ENCODE results near the gene ESPN. TPM values are rescaled to one million over a fixed set of nuclear protein-coding genes. Genes with fewer than 3 reads are reported as not detected.

ESPN gene
- total RNA-seq, 2 donors from 2014 or later, result 4.1 to 10.5 TPM

- peaks cover 5% of the 10 kb centered on the region for H3K27me3 Mint-ChIP-seq (ENCODE audit: insufficient read depth)
- H3K36me3 Mint-ChIP-seq (ENCODE audit: low read depth), result peaks cover 44% of the 10 kb centered on the region
- DNase-seq, result no peak
- H3K9me3 Mint-ChIP-seq, result no peaks in the 10 kb centered on the region
- peaks cover 15% of the 10 kb centered on the region for H3K4me1 Mint-ChIP-seq
- Histone ChIP-seq H3K27me3 (ENCODE audit: control insufficient read depth, insufficient read depth, low read length, poor library complexity, severe bottlenecking) (no peaks in the 10 kb centered on the region), H3K9me3 (ENCODE audit: control insufficient read depth, low read length) (no peaks in the 10 kb centered on the region), H3K36me3 (ENCODE audit: control insufficient read depth, insufficient read depth, low read length) (peaks cover 27% of the 10 kb centered on the region), H3K4me1 (ENCODE audit: control insufficient read depth, insufficient read depth, low read length) (peaks cover 3% of the 10 kb centered on the region), H3K9ac (ENCODE audit: extremely low read depth, low read length, poor library complexity, severe bottlenecking) (no peak overlapping the region), H3K27ac (ENCODE audit: low read depth, low read length) (no peak overlapping the region), H3K4me3 (ENCODE audit: low read length) (no peak overlapping the region)
- 96 to 98% methylated on average over 12 to 18 of the region's 18 CpGs for WGBS, 2 experiments (ENCODE audit: insufficient coverage in 1 of 2, insufficient read length in 1 of 2)
- H3K27ac Mint-ChIP-seq, result no peak overlapping the region
- no peak overlapping the region for H3K4me3 Mint-ChIP-seq
- TF ChIP-seq CTCF (conservative IDR thresholded peaks at IDR 0.05), result no peak
Measured at GRCh38 chr1:6473156-6473555, 48.6 kb downstream of the ESPN start.

- H3K27ac Mint-ChIP-seq, result no peak overlapping the region
- no peak for DNase-seq
- no peak overlapping the region for H3K27ac ChIP-seq (ENCODE audit: low read depth, low read length)
- H3K9ac ChIP-seq (ENCODE audit: extremely low read depth, low read length, poor library complexity, severe bottlenecking), result no peak overlapping the region
- peaks cover 27% of the 10 kb centered on the region for H3K36me3 ChIP-seq (ENCODE audit: control insufficient read depth, insufficient read depth, low read length)
- H3K27me3 ChIP-seq (ENCODE audit: control insufficient read depth, insufficient read depth, low read length, poor library complexity, severe bottlenecking), result no peaks in the 10 kb centered on the region
- no peak for TF ChIP-seq CTCF (conservative IDR thresholded peaks at IDR 0.05)
- H3K4me1 ChIP-seq (ENCODE audit: control insufficient read depth, insufficient read depth, low read length), result peaks cover 3% of the 10 kb centered on the region
- peaks cover 1% of the 10 kb centered on the region for H3K27me3 Mint-ChIP-seq (ENCODE audit: insufficient read depth)
- peaks cover 38% of the 10 kb centered on the region for H3K36me3 Mint-ChIP-seq (ENCODE audit: low read depth)
- H3K4me1 Mint-ChIP-seq, result peaks cover 15% of the 10 kb centered on the region
- no peak overlapping the region for H3K4me3 ChIP-seq (ENCODE audit: low read length)
- 89 to 100% methylated on average over 4 to 29 of the region's 33 CpGs for WGBS, 2 experiments (ENCODE audit: insufficient coverage in 1 of 2, insufficient read length in 1 of 2)
- no peaks in the 10 kb centered on the region for H3K9me3 ChIP-seq (ENCODE audit: control insufficient read depth, low read length)
- no peak overlapping the region for H3K4me3 Mint-ChIP-seq
- no peaks in the 10 kb centered on the region for H3K9me3 Mint-ChIP-seq
Measured at GRCh38 chr1:6473974-6474814, 49.6 kb downstream of the ESPN start.

GRCh38 chr1:6474815-6475282 is 50.3 kb downstream of the ESPN start:
- TF ChIP-seq CTCF (conservative IDR thresholded peaks at IDR 0.05), result no peak

More at GRCh38 chr1:6474815-6475282, 50.3 kb downstream of the ESPN start:
- Mint-ChIP-seq H3K4me3 (no peak overlapping the region), H3K27me3 (ENCODE audit: insufficient read depth) (peaks cover 1% of the 10 kb centered on the region), H3K27ac (no peak overlapping the region), H3K36me3 (ENCODE audit: low read depth) (peaks cover 32% of the 10 kb centered on the region), H3K4me1 (peaks cover 15% of the 10 kb centered on the region), H3K9me3 (no peaks in the 10 kb centered on the region)
- WGBS, 2 experiments (ENCODE audit: insufficient coverage in 1 of 2, insufficient read length in 1 of 2), result 94 to 95% methylated on average over 6 to 11 of the region's 13 CpGs
- Histone ChIP-seq H3K27ac (ENCODE audit: low read depth, low read length) (no peak overlapping the region), H3K4me3 (ENCODE audit: low read length) (no peak overlapping the region), H3K9me3 (ENCODE audit: control insufficient read depth, low read length) (no peaks in the 10 kb centered on the region), H3K9ac (ENCODE audit: extremely low read depth, low read length, poor library complexity, severe bottlenecking) (no peak overlapping the region), H3K27me3 (ENCODE audit: control insufficient read depth, insufficient read depth, low read length, poor library complexity, severe bottlenecking) (no peaks in the 10 kb centered on the region), H3K36me3 (ENCODE audit: control insufficient read depth, insufficient read depth, low read length) (peaks cover 22% of the 10 kb centered on the region), H3K4me1 (ENCODE audit: control insufficient read depth, insufficient read depth, low read length) (peaks cover 3% of the 10 kb centered on the region)
- DNase-seq, result no peak
